HepG2 (cell line): ENCODE measurements around the gene CCDC57. TPM values are rescaled to one million over a fixed set of nuclear protein-coding genes. Genes with fewer than 3 reads are reported as not detected.

Experiments used
- GABPB1 ChIP-seq: IDR thresholded peaks from 2 replicates; pipeline ENCODE4 v1.6.1; 2016; ENCODE audit warnings: mild to moderate bottlenecking, missing genetic modification reagents, moderate library complexity, missing compliant biosample characterization
- GTF3A ChIP-seq: sonication (generic); formaldehyde crosslinking; conservative IDR thresholded peaks from 2 replicates; pipeline ENCODE4 v1.4.0; 2020; ENCODE audit warnings: mild to moderate bottlenecking, missing genetic modification reagents
- HIVEP1 ChIP-seq: sonication (generic); formaldehyde crosslinking; IDR thresholded peaks from 2 replicates; pipeline ENCODE4 v1.4.0; 2020; ENCODE audit warnings: mild to moderate bottlenecking, missing genetic modification reagents
- HNRNPK ChIP-seq: fragments of 200-400 bp; formaldehyde crosslinking; IDR thresholded peaks from 2 replicates; pipeline ENCODE4 v1.6.1; 2018; ENCODE audit warnings: low read length, low read depth, moderate library complexity, mild to moderate bottlenecking; ENCODE audit not compliant: poor library complexity, severe bottlenecking
- KDM2A ChIP-seq: sonication (generic); formaldehyde crosslinking; IDR thresholded peaks from 2 replicates; pipeline ENCODE4 v1.4.0; 2020; ENCODE audit warnings: low read depth, missing genetic modification reagents, borderline replicate concordance
- MEIS1 ChIP-seq: sonication (generic); formaldehyde crosslinking; IDR thresholded peaks from 2 replicates; pipeline ENCODE4 v1.9.0; 2021; ENCODE audit warnings: mild to moderate bottlenecking, missing genetic modification reagents, moderate library complexity, borderline replicate concordance
- POGK ChIP-seq: sonication (generic); formaldehyde crosslinking; conservative IDR thresholded peaks from 2 replicates; pipeline ENCODE4 v1.8.0; 2022; ENCODE audit warnings: mild to moderate bottlenecking, moderate library complexity, missing genetic modification reagents
- POLR2AphosphoS5 ChIP-seq: IDR thresholded peaks from 2 replicates; pipeline ENCODE4 v1.6.1; 2012; ENCODE audit warnings: low read depth, low read length
- RAD21 ChIP-seq: fragments of 450-650 bp; formaldehyde crosslinking; IDR thresholded peaks from 2 replicates; pipeline ENCODE4 v1.5.0; 2020; ENCODE audit warnings: mild to moderate bottlenecking
- RBFOX2 ChIP-seq: fragments of 200-400 bp; formaldehyde crosslinking; IDR thresholded peaks from 2 replicates; pipeline ENCODE4 v1.6.1; 2017; ENCODE audit warnings: low read depth, mild to moderate bottlenecking, low read length
- RBM22 ChIP-seq: fragments of 200-400 bp; formaldehyde crosslinking; optimal IDR thresholded peaks from 2 replicates; pipeline ENCODE3; 2017; ENCODE audit warnings: mild to moderate bottlenecking, low read length, moderate library complexity
- SALL1 ChIP-seq: sonication (generic); formaldehyde crosslinking; IDR thresholded peaks from 2 replicates; pipeline ENCODE4 v1.8.0; 2022; ENCODE audit warnings: mild to moderate bottlenecking, missing genetic modification reagents
- SNRNP70 ChIP-seq: fragments of 200-400 bp; formaldehyde crosslinking; IDR thresholded peaks from 2 replicates; pipeline ENCODE4 v1.6.1; 2017; ENCODE audit warnings: mild to moderate bottlenecking, low read depth, low read length, moderate library complexity
- SP5 ChIP-seq: IDR thresholded peaks from 2 replicates; pipeline ENCODE4 v1.6.1; 2016; ENCODE audit warnings: low read depth, borderline replicate concordance
- TAF15 ChIP-seq: fragments of 200-400 bp; formaldehyde crosslinking; IDR thresholded peaks from one replicate; pipeline ENCODE4 v1.6.1; 2018; ENCODE audit warnings: mild to moderate bottlenecking, low read depth, low read length; ENCODE audit not compliant: poor library complexity, severe bottlenecking
- ZBTB20 ChIP-seq: sonication (generic); formaldehyde crosslinking; IDR thresholded peaks from 2 replicates; pipeline ENCODE4 v1.8.1; 2023; ENCODE audit warnings: missing genetic modification reagents, low read depth, mild to moderate bottlenecking, borderline replicate concordance
- ZFX ChIP-seq: sonication (generic); formaldehyde crosslinking; IDR thresholded peaks from 2 replicates; pipeline ENCODE4 v1.4.0; 2020; ENCODE audit warnings: mild to moderate bottlenecking, low read depth, missing genetic modification reagents, moderate library complexity
- ZNF101 ChIP-seq: sonication (generic); formaldehyde crosslinking; IDR thresholded peaks from 2 replicates; pipeline ENCODE4 v1.4.0; 2020; ENCODE audit warnings: mild to moderate bottlenecking, low read depth, missing genetic modification reagents, borderline replicate concordance
- ZNF18 ChIP-seq: sonication (generic); formaldehyde crosslinking; IDR thresholded peaks from 2 replicates; pipeline ENCODE4 v1.8.0; 2022; ENCODE audit warnings: mild to moderate bottlenecking, missing genetic modification reagents; ENCODE audit not compliant: insufficient replicate concordance
- ZNF280B ChIP-seq: sonication (generic); formaldehyde crosslinking; IDR thresholded peaks from 2 replicates; pipeline ENCODE4 v1.5.0; 2020; ENCODE audit warnings: missing genetic modification reagents, mild to moderate bottlenecking, borderline replicate concordance
- ZNF567 ChIP-seq: sonication (generic); formaldehyde crosslinking; IDR thresholded peaks from 2 replicates; pipeline ENCODE4 v1.8.1; 2023; ENCODE audit warnings: mild to moderate bottlenecking, missing genetic modification reagents, borderline replicate concordance
- ZNF569 ChIP-seq: sonication (generic); formaldehyde crosslinking; IDR thresholded peaks from 2 replicates; pipeline ENCODE4 v1.5.0; 2020; ENCODE audit warnings: mild to moderate bottlenecking, missing genetic modification reagents, moderate library complexity, borderline replicate concordance
- ZNF781 ChIP-seq: sonication (generic); formaldehyde crosslinking; IDR thresholded peaks from 2 replicates; pipeline ENCODE4 v1.5.1; 2020; ENCODE audit warnings: borderline replicate concordance, mild to moderate bottlenecking, missing genetic modification reagents; ENCODE audit errors: not compliant biosample characterization
- polyA plus RNA-seq, 8 experiments: library from polyadenylated mRNA; depleted of rRNA in 3 of 8; stranded (reverse) in 7 of 8; unstranded in 1 of 8; fragments of >200 nt; fragmentation: Illumina TruSeq in 4 of 8; extraction: Trizol in 4 of 8; gene quantifications; 2 replicates each; pipeline versions ENCODE4 v1.2.1 to v1.2.3, GENCODE V29; 2011 to 2016; ENCODE audit warnings: low read depth in 4 of 8, missing spikeins in 1 of 8, mixed read lengths in 1 of 8; ENCODE audit not compliant: insufficient read depth in 1 of 8
- total RNA-seq, 5 experiments: library from RNA; depleted of rRNA; stranded (reverse); fragments of >200 nt; fragmentation: Illumina TruSeq; extraction: Trizol; gene quantifications; 2 replicates each; pipeline ENCODE4 v1.2.3, GENCODE V29; 2016; ENCODE audit warnings: low read depth in 1 of 5

Gene CCDC57
- total and polyA plus RNA-seq, 2 of the 13 experiments (the other 11 are each of a cell fraction or from before 2014, with no cell fraction given): 59.3 to 59.9 TPM

- TF ChIP-seq POGK (CRISPR knock-in tag) (0 out of 2 replicates have a peak, but pooled peaks have one; percentile 34), ZNF280B (peak; percentile 75; the same call in 1 of the 2 replicates), ZNF781 (CRISPR knock-in tag) (peak; percentile 24), ZNF18 (CRISPR knock-in tag) (peak; percentile 19), ZNF101 (CRISPR knock-in tag) (peak; percentile 13; the same call in 1 of the 2 replicates), HIVEP1 (CRISPR knock-in tag) (no peak), SNRNP70 (no peak), ZFX (CRISPR knock-in tag) (peak; percentile 7; the same call in 1 of the 2 replicates), GTF3A (CRISPR knock-in tag) (0 out of 2 replicates have a peak, but pooled peaks have one; percentile 69), ZBTB20 (CRISPR knock-in tag) (0 out of 2 replicates have a peak, but pooled peaks have one; percentile 8), RBM22 (peak; percentile 30), ZNF567 (CRISPR knock-in tag) (0 out of 2 replicates have a peak, but pooled peaks have one; percentile 39), SP5 (CRISPR knock-in tag) (peak; percentile 31; the same call in 1 of the 2 replicates), RAD21 (peak; percentile 56), ZNF569 (CRISPR knock-in tag) (no peak), POLR2AphosphoS5 (peak; percentile 41; the same call in 1 of the 2 replicates), RBFOX2 (peak; percentile 88), MEIS1 (CRISPR knock-in tag) (peak; percentile 46; the same call in 1 of the 2 replicates), TAF15 (peak; percentile 31), SALL1 (peak; percentile 34; the same call in 1 of the 2 replicates), GABPB1 (CRISPR knock-in tag) (peak; percentile 16; the same call in 1 of the 2 replicates), KDM2A (CRISPR knock-in tag) (peak; percentile 78), HNRNPK (no peak)
These were observed 135.7 kb downstream of the CCDC57 start (continued) for GRCh38 chr17:82076785-82077591.
